Fibroblast of skin of scalp (primary cell): ENCODE measurements around the gene DNPH1.

ENCODE experiments used
- DNase-seq: peaks from one replicate; pipeline ENCODE4 v3.0.0-alpha.2; 2013

DNPH1 gene

DNA sequence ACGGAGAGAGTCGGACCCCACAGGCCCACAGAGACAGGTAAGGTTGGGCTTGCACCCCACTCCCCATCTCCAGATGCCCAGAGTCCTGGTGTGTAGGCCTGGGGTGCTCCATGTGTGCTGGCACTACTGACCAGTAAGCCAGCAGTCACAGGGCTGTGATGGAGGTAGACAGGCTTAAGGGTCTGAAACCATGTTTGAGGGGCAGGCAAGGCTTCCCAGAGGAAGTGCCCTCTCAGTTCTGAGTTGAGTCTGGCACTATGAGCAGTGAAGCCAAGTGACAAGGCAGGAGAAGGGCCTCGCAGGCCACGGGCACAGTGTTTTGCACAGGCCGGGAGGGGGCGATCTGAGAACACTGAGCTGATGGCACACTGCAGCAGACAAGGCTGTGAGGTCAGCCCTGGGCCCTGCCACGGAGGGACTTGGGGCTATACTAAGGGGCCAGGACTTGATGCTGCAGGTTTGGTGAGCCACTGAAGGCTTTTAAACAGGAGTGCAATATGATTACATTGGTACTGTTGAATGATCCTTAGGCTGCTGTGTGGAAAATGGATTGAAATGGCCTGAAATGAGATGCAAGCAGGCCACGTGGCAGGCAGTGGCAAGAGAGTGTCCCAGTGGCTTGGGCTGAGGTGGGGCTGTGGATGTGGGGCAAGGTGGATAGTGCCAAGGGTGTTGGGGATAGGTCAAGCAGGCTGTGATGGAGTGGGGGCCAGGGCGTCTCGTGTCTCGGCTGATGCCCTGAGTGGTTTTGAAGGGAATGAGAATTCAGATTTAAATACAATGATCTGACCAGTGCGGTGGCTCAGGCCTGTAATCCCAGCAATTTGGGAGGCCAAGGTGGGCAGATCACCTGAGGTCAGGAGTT lies 34.3 kb upstream of the DNPH1 start:
- peak; percentile 71 for DNase-seq

DNA sequence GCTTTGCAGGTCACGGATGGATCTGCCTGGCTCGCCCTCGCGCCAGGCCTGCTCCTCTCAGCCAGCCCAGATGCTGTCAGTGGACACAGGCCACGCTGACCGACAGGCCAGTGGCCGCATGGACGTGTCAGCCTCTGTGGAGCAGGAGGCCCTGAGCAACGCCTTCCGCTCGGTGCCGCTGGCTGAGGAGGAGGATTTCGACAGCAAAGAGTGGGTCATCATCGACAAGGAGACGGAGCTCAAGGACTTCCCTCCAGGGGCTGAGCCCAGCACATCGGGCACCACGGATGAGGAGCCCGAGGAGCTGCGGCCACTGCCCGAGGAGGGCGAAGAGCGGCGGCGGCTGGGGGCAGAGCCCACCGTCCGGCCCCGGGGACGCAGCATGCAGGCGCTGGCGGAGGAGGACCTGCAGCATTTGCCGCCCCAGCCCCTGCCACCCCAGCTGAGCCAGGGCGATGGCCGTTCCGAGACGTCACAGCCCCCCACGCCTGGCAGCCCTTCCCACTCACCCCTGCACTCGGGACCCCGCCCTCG lies 33.6 kb upstream of the DNPH1 start:
- no peak for DNase-seq

- DNase-seq, result no peak
Measured at GRCh38 chr6:43262000-43262779, 32.9 kb upstream of the DNPH1 start.

GRCh38 chr6:43261198-43261597 lies 31.9 kb upstream of the DNPH1 start:
- DNase-seq, result no peak

DNA sequence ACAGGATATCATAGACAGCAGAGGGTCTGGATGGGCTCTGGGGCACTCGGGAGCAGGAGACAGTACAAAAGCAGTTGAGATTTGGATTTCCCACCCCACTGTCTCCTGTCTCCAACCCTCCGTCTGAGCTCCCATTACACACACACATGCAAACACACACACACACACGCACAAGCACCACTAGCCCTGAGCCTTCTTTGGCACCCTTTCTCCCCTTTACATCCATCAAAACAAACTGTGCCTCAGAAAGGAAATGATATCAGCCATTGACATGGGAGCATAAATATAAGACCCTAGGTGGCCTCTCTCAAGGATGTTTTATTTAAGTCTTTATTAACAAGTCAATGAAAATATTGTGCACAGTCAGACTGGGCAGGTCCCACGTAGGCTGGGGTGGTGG lies 31.5 kb upstream of the DNPH1 start:
- DNase-seq, result no peak

- DNase-seq, result no peak
Measured at GRCh38 chr6:43258807-43259686, 29.8 kb upstream of the DNPH1 start.

- no peak for DNase-seq
Measured at GRCh38 chr6:43258180-43258579, 28.9 kb upstream of the DNPH1 start.

DNA sequence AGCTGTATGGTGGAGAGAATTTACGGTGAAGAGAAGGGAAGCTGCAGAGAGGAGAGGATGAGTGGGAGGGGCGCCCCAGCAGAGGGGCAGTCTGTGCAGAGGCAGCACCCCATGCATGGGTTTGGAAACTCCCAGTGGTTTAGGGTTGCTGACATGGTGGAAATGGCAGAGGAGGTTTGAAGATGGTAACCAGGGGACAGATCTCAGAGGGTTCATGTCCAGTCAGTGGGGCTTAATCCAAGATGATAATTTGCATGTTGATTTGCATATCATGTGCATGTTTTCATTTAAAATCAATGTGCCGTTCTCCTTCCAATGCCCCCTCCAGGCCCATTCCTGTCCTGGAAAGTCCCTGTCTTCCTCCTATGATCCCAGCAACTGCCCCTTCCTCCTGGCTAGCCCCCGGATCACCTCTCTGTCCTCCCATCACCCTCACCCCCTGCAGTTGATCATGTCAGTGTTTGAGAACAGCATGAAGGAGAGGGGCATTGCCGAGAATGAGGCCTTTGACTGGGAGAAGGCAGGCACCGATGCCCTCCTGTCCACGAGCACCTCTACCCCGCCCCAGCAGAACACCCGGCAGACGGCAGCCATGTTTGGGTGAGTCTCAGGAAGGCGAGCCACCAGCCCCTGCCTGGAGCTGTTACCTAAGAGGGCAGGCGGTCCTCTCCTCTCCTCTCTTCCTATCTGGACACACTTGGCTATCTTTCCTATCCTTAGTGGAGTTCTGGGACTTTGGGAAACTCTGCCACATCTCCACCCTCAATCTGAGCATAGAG lies 28.3 kb upstream of the DNPH1 start:
- no peak for DNase-seq

DNA sequence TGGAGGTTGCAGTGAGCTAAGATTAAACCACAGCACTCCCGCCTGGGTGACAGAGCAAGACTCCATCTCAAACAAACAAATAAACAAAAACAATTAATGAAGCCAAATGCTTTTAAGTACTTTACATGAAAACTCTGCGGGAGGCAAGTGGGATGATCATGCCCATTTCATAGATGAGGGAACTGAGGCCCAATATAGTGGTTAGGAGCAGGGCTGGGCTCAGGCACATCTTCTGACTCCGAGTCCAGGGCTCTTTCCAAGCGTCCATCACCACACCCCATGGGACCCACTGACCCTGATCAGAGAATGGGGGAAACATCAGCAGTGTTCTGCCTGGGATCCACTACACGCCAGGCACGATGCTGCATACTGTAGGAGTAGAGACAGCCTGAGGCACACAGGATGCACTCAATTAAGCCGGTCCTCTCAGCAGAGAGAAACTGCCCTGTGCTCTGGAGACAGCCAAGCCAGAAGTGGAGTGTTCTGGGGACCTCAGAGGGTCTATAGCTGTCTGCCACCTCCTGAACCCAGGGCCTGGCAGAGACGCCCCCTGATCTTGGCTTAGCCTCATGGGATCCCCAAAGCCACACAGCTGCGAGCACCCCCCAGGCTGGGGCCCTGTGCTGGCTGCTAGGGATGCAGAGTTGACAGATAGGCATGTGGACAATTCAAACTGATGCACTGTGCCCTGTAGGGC lies 27.5 kb upstream of the DNPH1 start:
- no peak for DNase-seq

GRCh38 chr6:43255408-43256054 lies 26.2 kb upstream of the DNPH1 start:
- DNase-seq, result no peak

GRCh38 chr6:43254846-43255245 lies 25.6 kb upstream of the DNPH1 start:
- no peak for DNase-seq

- DNase-seq, result no peak
Measured at GRCh38 chr6:43254138-43254817, 25.0 kb upstream of the DNPH1 start.

DNA sequence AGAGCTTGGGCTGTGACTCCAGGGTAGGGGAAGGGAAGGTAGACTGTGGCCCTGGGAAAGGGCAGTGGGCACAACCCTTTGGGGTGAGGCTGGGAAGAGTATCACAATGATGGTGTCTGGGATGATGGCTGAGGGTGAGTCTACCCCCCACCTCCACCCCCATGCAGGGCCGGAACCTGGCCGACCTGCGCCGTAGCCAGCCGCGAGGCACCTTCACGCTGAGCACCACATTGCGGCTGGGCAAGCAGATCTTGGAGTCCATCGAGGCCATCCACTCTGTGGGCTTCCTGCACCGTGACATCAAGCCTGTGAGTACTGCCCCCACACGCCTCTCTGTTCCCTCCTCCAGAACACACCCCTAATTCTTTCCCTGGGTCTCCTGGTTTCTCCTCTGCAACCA lies 24.1 kb upstream of the DNPH1 start:
- DNase-seq, result no peak

- DNase-seq, result no peak
Measured at GRCh38 chr6:43250992-43251373, 21.7 kb upstream of the DNPH1 start.

DNA sequence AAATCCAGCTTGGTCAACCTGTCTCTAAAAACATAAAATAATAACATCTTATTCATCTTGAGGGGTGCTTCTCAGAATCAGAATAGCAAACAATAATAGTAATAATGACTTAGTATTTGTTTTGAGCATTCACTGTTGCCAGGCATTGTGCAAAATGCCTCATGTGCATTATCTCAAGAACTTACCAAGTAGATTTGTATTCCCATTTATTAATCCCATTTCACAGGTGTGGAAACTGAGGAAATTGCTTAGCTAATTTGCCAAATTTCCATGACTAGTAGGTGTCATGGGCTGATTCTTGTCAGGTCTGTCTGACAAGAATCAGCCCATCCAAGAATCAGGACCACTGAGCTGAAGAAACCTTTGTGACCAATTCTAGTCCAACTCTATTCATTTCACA lies 19.5 kb upstream of the DNPH1 start:
- DNase-seq, result no peak

DNA sequence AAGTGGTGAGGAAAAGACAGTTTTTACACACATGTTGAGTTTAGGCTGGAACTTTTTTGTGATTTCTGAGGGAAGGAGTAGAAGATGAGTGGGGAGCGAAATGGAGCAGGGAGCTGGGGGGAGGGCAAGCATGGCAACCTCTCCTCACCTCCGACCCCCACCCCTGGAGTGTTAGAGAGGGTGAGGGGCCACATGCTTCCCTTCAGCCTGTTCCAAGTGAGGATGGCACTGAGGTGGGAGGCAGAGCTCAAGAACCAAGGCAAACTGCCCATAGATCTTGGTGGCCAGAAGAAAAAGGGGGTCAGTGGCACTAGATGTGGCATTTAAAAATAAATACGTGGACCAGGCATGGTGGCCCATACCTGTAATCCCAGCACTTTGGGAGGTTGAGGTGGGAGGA lies 18.8 kb upstream of the DNPH1 start:
- DNase-seq, result no peak

DNA sequence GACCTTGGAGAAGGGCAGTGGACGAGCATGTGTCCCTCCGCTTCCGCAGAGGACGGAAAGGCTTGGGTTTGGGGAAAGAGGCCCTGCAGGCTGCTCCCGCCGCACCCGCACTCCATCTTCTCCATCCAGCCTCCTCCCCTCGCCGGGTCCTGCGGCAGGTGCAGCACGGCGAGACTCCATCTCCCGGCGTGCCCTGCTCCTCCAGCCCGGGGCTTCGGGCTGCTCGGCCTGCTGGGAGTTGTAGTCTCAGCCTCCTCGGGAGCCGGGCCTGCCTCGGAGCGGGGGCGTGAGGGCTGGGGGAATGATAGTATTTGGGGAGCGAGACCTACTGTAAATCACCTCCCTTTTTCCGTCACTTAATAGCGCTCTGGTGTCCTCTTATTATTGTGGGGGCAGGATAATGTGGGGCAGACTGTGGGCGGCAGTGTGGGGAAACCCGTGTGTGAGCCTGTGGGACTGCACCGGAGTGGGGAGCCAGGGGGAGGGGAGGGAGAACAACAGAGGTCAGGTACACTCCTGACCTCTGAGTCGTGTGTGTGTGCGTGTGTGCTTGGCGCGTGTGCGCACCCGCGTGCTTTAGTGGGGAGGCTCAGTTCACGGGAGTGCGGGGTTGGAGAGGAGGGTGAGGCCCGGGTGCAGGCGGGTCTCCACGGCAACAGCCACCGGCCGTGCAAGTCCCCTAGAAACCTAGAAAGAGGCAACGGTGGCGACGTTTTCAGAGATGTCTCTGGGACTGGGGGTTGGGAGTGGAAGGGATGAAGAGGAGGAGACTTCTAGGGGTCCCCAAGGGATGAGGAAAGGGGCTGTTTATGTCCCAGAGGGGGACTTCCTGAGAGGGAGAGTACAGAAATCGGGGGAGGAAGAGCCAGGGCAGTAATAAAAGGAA lies 18.1 kb upstream of the DNPH1 start:
- no peak for DNase-seq

DNA sequence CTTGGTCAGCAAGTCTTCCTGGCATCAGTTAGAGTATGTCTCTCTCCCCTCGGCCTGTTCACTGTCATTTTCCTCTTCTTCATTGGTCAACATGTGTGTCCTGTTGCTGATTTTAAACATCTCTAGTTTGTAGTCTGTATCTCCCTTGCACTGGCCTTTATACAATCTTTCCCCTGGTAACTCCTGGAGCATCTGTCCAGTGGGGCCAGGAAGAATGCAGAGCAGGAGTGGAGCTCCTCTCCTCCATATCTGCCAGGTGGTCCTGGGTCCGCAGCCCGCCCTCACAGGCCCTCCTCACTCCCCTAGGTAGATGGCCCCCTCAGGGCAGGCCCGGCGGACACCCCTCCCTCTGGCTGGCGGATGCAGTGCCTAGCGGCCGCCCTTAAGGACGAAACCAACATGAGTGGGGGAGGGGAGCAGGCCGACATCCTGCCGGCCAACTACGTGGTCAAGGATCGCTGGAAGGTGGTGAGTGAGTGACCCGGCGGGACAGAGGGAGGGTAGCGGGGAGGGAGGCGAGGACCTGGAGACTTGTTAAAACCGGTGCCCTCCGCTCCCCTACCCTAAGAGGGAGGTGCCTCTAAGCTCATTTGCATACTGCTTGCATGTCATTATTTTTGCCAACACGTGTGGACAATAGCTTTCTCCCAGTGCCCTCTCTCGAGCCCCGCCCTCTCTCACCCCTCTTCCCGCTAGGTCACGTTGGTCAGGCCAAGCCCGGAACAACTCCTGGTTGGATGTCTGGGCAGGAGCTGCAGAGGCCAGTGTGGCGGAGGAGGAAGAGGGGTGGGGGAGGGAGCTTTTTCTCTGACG lies 17.2 kb upstream of the DNPH1 start:
- DNase-seq, result no peak
